ENCODE data around the gene SLC41A3. TPM values are rescaled to one million over a fixed set of nuclear protein-coding genes. Genes with fewer than 3 reads are reported as not detected.

The SLC41A3 gene
- total and polyA plus RNA-seq, 2 of the 8 experiments (the other 6 are each of a cell fraction or from before 2014, with no cell fraction given), result 30.2 to 56.4 TPM

DNA sequence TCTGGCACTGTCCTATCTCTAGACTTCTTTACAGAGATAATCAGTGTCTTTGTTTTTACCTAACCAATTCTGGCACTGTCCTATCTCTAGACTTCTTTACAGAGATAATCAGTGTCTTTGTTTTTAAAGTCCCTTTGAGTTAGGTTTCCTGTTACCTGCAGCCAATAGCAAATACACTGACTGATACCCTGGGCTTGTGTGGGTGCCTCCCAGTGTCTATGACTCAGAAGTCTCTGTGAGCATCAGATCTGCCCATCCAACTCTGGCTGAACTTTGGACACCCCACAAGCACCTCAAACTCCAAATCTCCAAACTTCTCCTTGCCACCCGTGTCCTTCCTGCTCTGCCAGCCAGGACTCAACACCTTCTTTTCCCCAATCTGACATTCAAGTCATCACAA is 30.4 kb downstream of the SLC41A3 start (continued):
- TF ChIP-seq CHD7 (IDR thresholded peaks at IDR 0.05; ENCODE audit: insufficient replicate concordance, low read length), result no peak
- no peak for TF ChIP-seq POLR2A (IDR thresholded peaks at IDR 0.05; ENCODE audit: control extremely low read depth in 1 of 2, low read depth in 2 of 2, low read length in 2 of 2)
- no peak for TF ChIP-seq CHD1 (IDR thresholded peaks at IDR 0.05; ENCODE audit: low read depth, low read length)
- no peak for TF ChIP-seq CREB1 (IDR thresholded peaks at IDR 0.05)
- TF ChIP-seq HDAC6 (IDR thresholded peaks at IDR 0.05; ENCODE audit: low read depth, low read length), result no peak
- TF ChIP-seq SAP30 (IDR thresholded peaks at IDR 0.05; ENCODE audit: insufficient read depth, insufficient replicate concordance, low read length), result no peak
